Stimulated activated CD8-positive, alpha-beta memory T cell treated with anti-CD3 and anti-CD28 coated beads, Interleukin-15, amount 100 ng/mL, for 1 hour (primary cell): ENCODE results near the gene BAIAP2.
A peak's percentile ranks its signal among the peaks of the same experiment; 100 is the strongest.

Source experiments
- DNase-seq: peaks from one replicate; pipeline ENCODE4 v3.0.0-alpha.2; 2020; ENCODE audit warnings: low read depth

BAIAP2 gene

GRCh38 chr17:81086789-81087551, 52.0 kb downstream of the BAIAP2 start:
- DNase-seq = no peak

- DNase-seq = no peak
Measured at GRCh38 chr17:81090361-81091136, 55.6 kb downstream of the BAIAP2 start.

GRCh38 chr17:81091154-81091553, 56.2 kb downstream of the BAIAP2 start:
- no peak for DNase-seq

GRCh38 chr17:81091774-81092517, 57.0 kb downstream of the BAIAP2 start:
- DNase-seq = no peak

- DNase-seq = no peak
Measured at GRCh38 chr17:81092518-81093095, 57.7 kb downstream of the BAIAP2 start.

- DNase-seq = no peak
Measured at GRCh38 chr17:81093619-81094508, 58.9 kb downstream of the BAIAP2 start.

GRCh38 chr17:81094509-81095382, 59.8 kb downstream of the BAIAP2 start:
- DNase-seq = peak; percentile 82

DNA sequence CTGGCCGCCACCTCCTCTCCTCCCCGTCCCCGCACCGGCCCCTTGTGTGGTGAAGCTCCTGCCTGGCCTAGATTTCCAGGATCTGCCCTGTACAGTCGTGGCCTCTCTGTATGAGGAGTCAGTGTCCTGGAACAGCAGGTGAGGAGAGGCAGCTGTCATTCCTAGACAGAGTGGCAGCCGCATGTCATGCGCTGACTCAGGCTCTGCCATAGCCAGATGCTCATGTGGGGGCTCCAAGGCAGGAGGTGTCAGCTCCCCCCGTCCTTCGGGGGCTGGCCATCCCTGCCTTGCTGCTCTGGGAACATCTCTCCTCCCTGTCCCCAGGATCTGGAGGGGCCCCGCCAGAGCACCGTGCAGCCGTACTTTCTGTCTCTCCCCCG, 60.4 kb downstream of the BAIAP2 start:
- no peak for DNase-seq

- no peak for DNase-seq
Measured at GRCh38 chr17:81096741-81097133, 61.8 kb downstream of the BAIAP2 start.

DNA sequence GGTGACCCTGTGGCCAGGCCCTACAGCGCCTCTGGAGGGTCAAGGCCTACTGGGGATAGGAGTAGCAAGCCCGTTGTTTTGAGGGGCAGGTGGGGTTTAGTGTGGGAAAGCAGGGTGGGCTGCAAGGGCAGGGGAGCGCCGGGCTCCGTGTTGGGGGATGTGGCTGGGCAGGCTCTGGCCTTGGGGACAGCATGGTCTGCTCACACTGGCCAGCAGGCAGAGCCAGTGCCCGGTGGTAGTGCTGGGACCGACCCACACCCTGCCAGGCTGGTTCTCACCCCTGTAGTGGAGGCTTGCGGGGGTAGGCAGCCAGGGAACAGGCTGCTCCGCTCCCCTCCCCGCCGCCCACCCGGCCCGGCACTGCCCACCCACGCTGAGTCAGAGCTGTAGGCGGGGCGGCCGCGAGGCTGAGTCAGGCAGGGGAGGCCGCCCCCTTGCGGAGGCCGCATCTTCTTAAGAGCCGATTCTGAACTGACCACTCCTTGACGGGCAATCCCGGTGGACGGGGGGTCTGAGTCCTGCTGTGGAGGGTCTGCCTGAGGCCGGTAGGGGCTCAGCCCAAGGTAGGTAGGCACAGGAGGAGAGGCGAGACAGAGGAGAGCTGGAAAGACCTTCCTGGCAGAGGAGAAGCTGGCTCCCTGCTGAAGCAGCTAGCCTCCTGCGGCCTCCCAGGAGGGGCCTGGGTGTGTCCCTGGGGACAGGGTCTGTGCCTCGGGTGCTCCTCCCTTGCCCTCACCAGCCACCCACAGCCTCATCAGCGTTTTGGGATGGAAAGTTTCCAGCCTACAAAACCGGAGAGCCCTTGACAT, 62.4 kb downstream of the BAIAP2 start:
- DNase-seq = peak; percentile 22

DNA sequence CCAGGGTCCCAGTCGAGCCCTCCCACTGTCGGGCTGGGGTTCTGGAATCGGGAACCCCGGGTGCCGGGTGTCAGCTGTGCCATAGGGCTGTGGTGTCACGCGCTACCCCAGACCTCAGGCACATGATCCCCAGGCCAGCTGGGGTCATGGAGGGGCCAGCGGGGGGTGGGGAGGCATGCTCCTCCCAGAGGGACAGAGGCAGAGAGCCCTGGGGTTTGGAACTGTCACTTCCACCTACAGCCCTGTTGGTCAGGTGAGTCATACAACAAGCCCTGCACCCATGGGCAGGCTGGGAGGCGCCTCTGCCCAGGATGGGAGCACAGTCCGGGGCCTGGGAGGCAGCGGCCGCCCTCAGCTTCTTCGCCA, 63.0 kb downstream of the BAIAP2 start:
- DNase-seq = no peak

DNA sequence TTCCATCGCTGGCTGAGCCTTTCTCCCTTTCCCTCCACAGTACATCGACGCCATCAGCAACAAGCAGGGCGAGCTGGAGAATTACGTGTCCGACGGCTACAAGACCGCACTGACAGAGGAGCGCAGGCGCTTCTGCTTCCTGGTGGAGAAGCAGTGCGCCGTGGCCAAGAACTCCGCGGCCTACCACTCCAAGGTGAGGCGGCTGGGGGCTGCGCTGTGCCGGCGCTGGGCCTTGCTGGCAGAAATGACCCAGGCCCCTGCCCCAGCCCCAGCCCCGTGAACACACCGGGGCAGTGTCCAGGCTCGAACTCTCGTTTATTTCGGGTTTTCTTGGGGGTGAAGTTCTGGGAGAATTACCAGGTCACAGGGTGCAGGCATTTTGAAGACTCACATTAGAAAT, 64.9 kb downstream of the BAIAP2 start:
- no peak for DNase-seq

- DNase-seq = no peak
Measured at GRCh38 chr17:81100668-81101067, 65.7 kb downstream of the BAIAP2 start.

GRCh38 chr17:81101614-81102306, 66.8 kb downstream of the BAIAP2 start:
- DNase-seq = peak; percentile 72

DNA sequence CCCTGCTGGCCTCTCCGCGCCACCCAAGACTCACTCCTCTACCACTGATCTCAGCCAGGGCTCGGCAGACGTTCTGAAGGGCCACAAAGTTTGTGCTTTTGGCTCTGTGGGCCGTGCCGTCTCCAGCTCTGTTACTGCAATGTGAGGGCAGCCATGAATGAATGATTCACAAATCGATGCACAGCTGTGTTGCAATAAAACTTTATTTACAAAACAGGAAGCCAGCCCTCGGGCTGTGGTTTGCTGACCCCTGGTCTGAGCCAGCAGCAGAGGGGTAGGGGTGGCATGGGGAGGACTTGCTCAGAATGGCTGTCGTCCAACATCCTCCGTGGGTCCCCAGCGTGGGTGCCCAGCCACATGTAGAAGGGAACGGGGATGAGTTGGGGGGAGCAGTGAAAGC, 67.4 kb downstream of the BAIAP2 start:
- no peak for DNase-seq

GRCh38 chr17:81102869-81103268, 67.9 kb downstream of the BAIAP2 start:
- DNase-seq = no peak

- no peak for DNase-seq
Measured at GRCh38 chr17:81103379-81103778, 68.4 kb downstream of the BAIAP2 start.

DNA sequence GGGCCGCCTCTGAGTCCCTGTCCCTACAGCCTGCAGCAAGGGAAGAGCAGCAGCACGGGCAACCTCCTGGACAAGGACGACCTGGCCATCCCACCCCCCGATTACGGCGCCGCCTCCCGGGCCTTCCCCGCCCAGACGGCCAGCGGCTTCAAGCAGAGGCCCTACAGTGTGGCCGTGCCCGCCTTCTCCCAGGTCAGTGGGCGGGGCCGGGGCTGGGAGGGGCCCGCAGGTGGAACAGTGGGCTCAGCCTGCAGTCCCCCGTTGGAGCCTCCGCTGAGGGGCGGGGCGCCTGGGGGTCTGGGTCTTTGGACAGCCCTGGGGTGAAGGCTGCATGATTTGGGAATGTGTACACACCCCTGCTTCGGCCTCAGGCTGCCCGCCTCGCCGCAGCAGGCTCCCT, 71.8 kb downstream of the BAIAP2 start:
- no peak for DNase-seq

DNA sequence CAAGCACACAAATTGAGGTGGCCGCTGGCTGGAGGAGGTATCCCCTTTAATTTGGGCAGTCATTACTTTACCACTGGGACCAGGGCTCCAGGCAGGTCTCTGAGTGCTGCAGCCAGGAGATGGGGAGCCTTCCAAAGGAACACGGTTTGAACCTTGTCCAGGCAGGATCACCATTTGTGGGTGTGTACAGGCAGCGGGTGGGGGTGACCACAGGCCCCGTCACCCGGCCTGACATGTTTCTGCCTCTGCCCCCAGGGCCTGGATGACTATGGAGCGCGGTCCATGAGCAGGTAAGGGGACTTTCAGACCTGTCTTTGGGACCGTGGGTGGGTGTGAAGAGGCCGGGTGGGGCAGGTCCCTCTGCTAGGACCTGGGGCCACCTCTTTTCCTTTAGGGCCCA, 73.3 kb downstream of the BAIAP2 start:
- no peak for DNase-seq
